Immature natural killer cell (primary cell): ENCODE results near the gene SLC22A3. TPM values are rescaled to one million over a fixed set of nuclear protein-coding genes. Genes with fewer than 3 reads are reported as not detected.
"Not testable (repeated sequence)": the region's sequence is repeated elsewhere in the genome, so short reads cannot be mapped to it uniquely, and the experiment has no call there.

Source experiments
- DNase-seq, 3 donors: peaks; one replicate each; pipeline ENCODE4 v3.0.0; 2022; ENCODE audit warnings: mixed read lengths in 1 of 3
- H3K27ac Mint-ChIP-seq, 6 donors: one replicate each; pipeline ENCODE4 v1.8.0; 2020; ENCODE audit warnings: mixed read lengths in 6 of 6, mild to moderate bottlenecking in 5 of 6, inconsistent platforms in 4 of 6, moderate library complexity in 3 of 6
- H3K27me3 Mint-ChIP-seq, 3 donors: one replicate each; pipeline ENCODE4 v1.8.0; 2020 to 2021; ENCODE audit warnings: low read depth in 3 of 3, mild to moderate bottlenecking in 3 of 3, mixed read lengths in 3 of 3, moderate library complexity in 3 of 3, inconsistent platforms in 1 of 3
- H3K36me3 Mint-ChIP-seq, 3 donors: one replicate each; pipeline ENCODE4 v1.8.0; 2020; ENCODE audit warnings: mixed read lengths in 3 of 3, inconsistent platforms in 2 of 3, mild to moderate bottlenecking in 2 of 3
- H3K4me1 Mint-ChIP-seq, 2 donors: one replicate each; pipeline ENCODE4 v1.8.0; 2020; ENCODE audit warnings: inconsistent platforms in 2 of 2, mild to moderate bottlenecking in 2 of 2, mixed read lengths in 2 of 2, moderate library complexity in 1 of 2
- H3K4me3 Mint-ChIP-seq, 5 donors: one replicate each; pipeline ENCODE4 v1.8.0; 2020; ENCODE audit warnings: mild to moderate bottlenecking in 5 of 5, mixed read lengths in 5 of 5, inconsistent platforms in 3 of 5, moderate library complexity in 3 of 5
- H3K9me3 Mint-ChIP-seq, 6 donors: one replicate each; pipeline ENCODE4 v1.8.0; 2020; ENCODE audit warnings: mild to moderate bottlenecking in 6 of 6, mixed read lengths in 6 of 6, inconsistent platforms in 4 of 6, moderate library complexity in 3 of 6
- polyA plus RNA-seq, 3 donors: library from polyadenylated mRNA; unstranded; fragments of 300-500 nt; fragmentation: Illumina TruSeq; gene quantifications; one replicate each; pipeline ENCODE4 v1.2.3, GENCODE V29; 2021

SLC22A3 gene, protein sequence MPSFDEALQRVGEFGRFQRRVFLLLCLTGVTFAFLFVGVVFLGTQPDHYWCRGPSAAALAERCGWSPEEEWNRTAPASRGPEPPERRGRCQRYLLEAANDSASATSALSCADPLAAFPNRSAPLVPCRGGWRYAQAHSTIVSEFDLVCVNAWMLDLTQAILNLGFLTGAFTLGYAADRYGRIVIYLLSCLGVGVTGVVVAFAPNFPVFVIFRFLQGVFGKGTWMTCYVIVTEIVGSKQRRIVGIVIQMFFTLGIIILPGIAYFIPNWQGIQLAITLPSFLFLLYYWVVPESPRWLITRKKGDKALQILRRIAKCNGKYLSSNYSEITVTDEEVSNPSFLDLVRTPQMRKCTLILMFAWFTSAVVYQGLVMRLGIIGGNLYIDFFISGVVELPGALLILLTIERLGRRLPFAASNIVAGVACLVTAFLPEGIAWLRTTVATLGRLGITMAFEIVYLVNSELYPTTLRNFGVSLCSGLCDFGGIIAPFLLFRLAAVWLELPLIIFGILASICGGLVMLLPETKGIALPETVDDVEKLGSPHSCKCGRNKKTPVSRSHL
- polyA plus RNA-seq = under 1 TPM in 1 of 3 donors, not detected in 2; 0.11 TPM

DNA sequence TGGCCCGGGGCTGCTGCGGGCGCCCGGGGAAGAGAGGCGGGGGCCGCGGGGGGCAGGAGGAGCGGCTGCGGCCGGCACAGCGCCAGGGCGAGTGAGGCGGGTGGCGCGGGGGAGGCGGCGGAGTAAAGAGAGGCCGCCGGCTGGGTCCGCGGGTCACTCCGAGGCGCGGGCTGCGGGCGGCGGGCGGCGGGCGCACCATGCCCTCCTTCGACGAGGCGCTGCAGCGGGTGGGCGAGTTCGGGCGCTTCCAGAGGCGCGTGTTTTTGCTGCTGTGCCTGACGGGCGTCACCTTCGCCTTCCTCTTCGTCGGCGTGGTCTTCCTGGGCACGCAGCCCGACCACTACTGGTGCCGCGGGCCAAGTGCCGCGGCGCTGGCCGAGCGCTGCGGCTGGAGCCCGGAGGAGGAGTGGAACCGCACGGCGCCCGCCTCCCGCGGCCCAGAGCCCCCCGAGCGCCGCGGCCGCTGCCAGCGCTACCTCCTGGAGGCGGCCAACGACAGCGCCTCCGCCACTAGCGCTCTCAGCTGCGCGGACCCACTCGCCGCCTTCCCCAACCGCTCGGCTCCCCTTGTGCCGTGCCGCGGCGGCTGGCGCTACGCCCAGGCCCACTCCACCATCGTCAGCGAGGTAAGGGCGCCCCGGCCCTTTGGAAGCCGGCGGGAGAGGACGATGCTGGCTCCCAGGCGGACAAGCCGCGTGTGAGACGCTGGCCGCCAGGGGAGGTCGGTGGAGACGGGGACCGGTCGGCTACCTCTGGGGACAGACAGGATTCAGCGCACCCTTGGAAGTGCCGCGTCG, at the start of gene SLC22A3:
TSS of gene SLC22A3 (plus strand) at position 156 of the 797 bp plus-strand sequence. CDS start at position 198, 42 bp downstream.
- H3K4me1 Mint-ChIP-seq = peaks cover 0 to 7% of the 10 kb centered on the region in 2 donors
- no peak for DNase-seq
- peaks cover 0 to 2% (median 0%) of the 10 kb centered on the region in 6 donors for H3K9me3 Mint-ChIP-seq
- H3K36me3 Mint-ChIP-seq = peaks cover 0 to 3% (median 0%) of the 10 kb centered on the region in 3 donors
- H3K4me3 Mint-ChIP-seq = peak within 1 kb of the TSS; percentile 33 to 75 (median 66)
- peaks cover 12 to 30% (median 22%) of the 10 kb centered on the region in 3 donors for H3K27me3 Mint-ChIP-seq
- no peak within 1 kb of the TSS for H3K27ac Mint-ChIP-seq

DNA sequence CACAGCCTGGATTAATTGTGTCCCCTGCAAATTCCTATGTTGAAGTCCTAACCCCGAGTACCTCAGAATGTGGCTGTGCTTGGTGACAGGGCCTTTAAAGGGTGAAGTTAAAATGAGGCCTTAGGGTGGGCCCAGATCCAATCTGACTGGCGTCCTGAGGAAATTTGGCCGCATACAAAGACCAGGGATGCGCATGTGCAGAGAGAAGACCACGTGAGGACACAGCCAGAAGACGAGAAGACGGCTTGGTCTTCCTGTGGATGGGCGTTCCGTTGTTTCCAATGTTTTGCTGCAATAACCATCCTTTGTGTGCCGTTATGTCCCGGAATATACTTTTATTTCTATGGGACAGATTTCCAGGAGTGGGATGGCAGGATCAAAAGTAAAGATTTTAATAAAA, 48.6 kb upstream of the SLC22A3 start:
- no peaks in the 10 kb centered on the region for H3K36me3 Mint-ChIP-seq
- no peak for DNase-seq
- H3K27me3 Mint-ChIP-seq = peaks cover 0 to 1% (median 0%) of the 10 kb centered on the region in 3 donors
- no peaks in the 10 kb centered on the region for H3K9me3 Mint-ChIP-seq
- H3K4me3 Mint-ChIP-seq = no peak overlapping the region
- H3K4me1 Mint-ChIP-seq = peaks cover 0 to 8% of the 10 kb centered on the region in 2 donors
- no peak overlapping the region for H3K27ac Mint-ChIP-seq

DNA sequence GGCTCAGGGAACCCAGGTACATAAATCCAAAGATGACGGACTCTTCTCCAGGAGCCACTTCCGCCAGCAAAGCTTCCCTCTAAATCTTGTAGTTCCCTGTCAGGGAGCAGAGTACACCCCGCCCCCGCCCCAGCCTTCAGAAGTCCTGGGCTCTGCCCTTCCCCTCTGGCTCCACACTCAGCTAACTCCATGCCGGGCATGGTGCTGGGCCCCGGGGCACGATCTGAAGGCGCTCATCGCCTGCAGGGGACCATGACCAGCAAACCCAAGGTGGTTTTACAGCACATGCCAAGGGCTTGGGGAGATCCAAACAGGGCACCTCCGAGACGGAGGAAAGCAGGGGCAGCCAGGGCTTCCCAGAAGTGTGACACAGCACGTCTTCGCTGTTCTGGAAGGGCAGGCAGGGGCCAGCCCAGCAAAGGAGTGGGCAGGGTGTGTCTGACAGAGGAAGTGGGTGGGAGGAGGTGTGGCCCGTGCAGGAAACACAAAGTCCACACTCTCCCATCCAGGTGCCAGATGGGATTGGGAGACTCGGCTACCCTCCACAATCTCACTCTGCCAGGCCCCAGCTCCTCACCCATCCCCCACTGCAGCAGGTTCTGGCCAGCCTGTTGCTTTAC, 48.0 kb upstream of the SLC22A3 start:
- Mint-ChIP-seq H3K4me1 (peaks cover 0 to 8% of the 10 kb centered on the region in 2 donors), H3K27me3 (peaks cover 0 to 1% (median 0%) of the 10 kb centered on the region in 3 donors), H3K36me3 (no peaks in the 10 kb centered on the region), H3K4me3 (no peak overlapping the region), H3K9me3 (no peaks in the 10 kb centered on the region), H3K27ac (no peak overlapping the region)
- DNase-seq = no peak

DNA sequence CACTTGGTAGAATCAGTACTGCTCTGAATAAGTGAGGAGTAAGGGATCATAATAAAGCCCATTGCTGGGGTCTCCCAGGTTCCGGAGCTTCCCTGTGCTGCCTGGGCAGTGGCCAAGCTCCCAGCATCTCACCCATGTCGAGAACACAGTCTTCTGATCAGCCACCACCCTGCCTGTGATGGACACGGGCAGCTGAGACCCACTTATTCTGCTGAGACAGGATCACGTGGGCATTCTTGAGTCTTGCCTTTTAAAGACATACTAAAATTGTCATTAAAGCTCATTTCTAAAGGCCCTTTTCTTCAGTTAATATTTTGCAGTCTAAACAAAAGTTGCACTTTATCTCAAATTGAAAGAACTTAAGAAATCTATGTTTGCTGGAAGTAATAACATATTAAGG, 46.8 kb upstream of the SLC22A3 start:
- peaks cover 0 to 2% (median 1%) of the 10 kb centered on the region in 3 donors for H3K27me3 Mint-ChIP-seq
- H3K36me3 Mint-ChIP-seq = no peaks in the 10 kb centered on the region
- H3K9me3 Mint-ChIP-seq = no peaks in the 10 kb centered on the region

DNA sequence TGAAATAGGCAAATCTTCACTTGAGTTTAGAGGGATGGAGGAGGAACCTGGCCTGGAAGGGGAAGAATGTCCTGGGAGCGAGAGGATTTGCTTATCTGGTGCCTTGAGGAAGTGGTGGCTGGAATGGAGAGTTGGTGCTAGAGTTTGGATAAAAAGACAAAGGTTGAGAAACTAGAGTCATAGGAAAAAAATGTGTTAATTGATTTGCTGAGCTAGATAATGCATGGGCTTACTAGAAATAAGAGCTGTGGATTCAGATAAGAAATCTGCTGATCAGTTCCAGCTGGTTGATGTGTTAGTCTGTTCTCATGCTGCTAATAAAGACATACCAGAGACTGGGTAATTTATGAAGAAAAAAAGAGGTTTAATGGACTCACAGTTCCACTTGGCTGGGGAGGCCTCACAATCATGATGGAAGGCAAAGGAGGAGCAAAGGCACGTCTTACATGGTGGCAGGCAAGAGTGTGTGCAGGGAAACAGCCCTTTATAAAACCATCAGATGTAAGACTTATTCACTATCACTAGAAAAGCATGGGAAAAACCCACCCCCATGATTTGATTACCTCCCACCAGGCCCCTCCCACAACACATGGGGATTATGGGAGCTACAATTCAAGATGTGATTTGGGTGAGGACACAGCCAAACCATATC, 45.6 kb upstream of the SLC22A3 start:
- not testable (repeated sequence) for H3K27ac Mint-ChIP-seq, DNase-seq, H3K36me3 Mint-ChIP-seq, H3K27me3 Mint-ChIP-seq, H3K9me3 Mint-ChIP-seq, H3K4me1 Mint-ChIP-seq, H3K4me3 Mint-ChIP-seq

More for the DNA sequence above, 46.8 kb upstream of the SLC22A3 start:
- peaks cover 0 to 8% of the 10 kb centered on the region in 2 donors for H3K4me1 Mint-ChIP-seq
- H3K4me3 Mint-ChIP-seq = no peak overlapping the region
- DNase-seq = no peak
- H3K27ac Mint-ChIP-seq = no peak overlapping the region

DNA sequence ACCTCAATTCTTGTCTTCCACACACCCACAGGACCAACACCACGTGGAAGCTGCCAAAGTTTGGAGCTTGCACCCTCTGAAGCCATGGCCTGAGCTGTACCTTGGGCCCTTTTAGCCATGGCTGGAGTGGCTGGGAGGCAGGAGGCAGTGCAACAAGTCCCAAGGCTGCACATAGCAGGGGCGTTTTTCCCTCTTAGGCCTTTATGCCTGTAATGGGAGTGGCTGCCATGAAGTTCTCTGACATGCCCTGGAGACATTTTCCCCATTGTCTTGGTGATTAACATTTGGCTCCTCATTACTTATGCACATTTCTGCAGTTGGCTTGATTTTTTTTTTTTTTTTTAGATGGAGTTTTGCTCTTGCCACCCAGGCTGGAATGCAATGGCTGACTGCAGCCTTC, 44.4 kb upstream of the SLC22A3 start:
- Mint-ChIP-seq H3K27ac (no peak overlapping the region), H3K27me3 (peaks cover 0 to 6% (median 2%) of the 10 kb centered on the region in 3 donors), H3K36me3 (no peaks in the 10 kb centered on the region), H3K9me3 (peaks cover 1 to 6% (median 3%) of the 10 kb centered on the region in 6 donors), H3K4me1 (peaks cover 0 to 3% of the 10 kb centered on the region in 2 donors), H3K4me3 (no peak overlapping the region)
- DNase-seq = no peak

DNA sequence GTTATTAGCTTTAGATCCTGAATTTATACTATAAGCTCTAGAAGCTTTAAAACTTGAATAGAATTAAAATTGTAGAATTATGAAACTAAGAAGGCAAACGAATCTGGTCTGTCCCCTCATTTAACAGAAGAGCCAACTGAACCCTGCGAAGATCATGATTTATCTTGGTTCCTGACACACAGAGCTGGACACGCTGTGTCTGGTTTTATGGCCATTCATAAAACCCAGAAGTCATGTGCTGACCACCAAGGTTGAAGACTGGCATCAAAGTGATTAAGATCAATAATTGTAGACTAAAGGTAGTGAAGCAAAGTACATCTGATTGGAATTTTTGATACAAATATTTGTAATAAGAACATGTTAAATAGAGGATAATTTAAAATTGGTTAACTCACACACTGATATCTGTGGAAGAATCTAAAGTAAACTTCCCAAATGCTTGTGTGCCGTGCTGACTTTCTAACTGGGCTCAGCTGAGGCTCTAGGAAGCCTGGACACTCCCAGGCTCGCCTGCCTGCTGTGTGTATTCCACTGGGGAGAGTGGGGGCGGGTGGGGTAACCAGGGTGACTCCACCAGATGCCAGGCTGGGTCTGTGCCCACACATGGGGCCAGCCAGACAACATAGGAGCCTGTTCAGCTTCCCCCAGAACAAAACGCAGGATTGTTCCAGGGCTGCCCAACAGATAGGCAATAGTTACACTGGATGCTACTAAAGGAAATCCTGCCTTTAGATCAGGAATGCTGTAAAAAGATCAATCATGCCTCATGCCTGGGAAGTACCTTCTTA, 42.1 kb upstream of the SLC22A3 start:
- Mint-ChIP-seq H3K4me1 (no peaks in the 10 kb centered on the region), H3K4me3 (no peak overlapping the region), H3K36me3 (peaks cover 2 to 3% (median 2%) of the 10 kb centered on the region in 3 donors), H3K9me3 (peaks cover 10 to 26% (median 22%) of the 10 kb centered on the region in 6 donors), H3K27ac (no peak overlapping the region), H3K27me3 (peaks cover under 1 to 9% (median 4%) of the 10 kb centered on the region in 3 donors)
- DNase-seq = no peak

DNA sequence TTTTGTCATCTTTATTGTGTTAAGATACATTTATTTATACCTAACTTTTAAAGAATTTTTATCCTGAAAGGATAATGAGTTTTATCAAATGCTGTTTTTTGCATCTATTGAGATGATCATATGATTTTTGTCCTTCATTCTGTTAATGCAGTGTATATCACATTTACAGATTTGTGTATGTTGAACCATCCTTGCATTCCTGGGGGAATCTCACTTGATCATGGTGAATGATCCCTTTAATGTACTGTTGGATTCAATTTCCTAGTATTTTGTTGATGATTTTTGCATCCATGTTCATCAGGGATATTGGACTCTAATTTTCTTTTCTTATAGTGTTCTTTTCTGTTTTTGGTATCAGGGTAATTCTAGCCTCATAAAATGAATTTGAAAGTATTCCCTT, 38.5 kb upstream of the SLC22A3 start:
- Mint-ChIP-seq H3K36me3 (peaks cover 3 to 18% (median 13%) of the 10 kb centered on the region in 3 donors), H3K27me3 (peaks cover 3 to 13% (median 12%) of the 10 kb centered on the region in 3 donors), H3K4me1 (no peaks in the 10 kb centered on the region), H3K27ac (no peak overlapping the region), H3K4me3 (no peak overlapping the region), H3K9me3 (peaks cover 20 to 56% (median 47%) of the 10 kb centered on the region in 6 donors)
- DNase-seq = no peak

DNA sequence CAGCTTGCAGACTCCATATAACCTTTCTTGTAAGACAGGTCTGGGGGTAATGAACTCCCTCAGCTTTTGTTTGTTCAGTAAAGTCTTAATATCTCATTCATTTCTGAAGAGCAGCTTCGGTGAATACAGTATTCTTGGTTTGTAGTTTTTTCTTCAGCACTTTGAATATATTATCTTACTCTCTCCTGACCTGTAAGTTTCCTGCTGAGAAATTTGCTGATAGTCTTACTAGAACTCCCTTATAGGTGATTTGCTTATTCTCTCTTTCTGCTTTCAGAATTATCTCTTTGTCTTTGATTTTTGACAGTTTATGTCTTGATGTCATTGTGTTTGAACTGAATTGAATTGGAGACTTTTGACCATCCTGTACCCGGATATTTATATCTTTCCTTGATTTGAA, 35.3 kb upstream of the SLC22A3 start:
- Mint-ChIP-seq H3K9me3 (peaks cover 20 to 56% (median 44%) of the 10 kb centered on the region in 6 donors), H3K4me1 (no peaks in the 10 kb centered on the region), H3K4me3 (no peak overlapping the region), H3K27me3 (peaks cover 3 to 9% (median 8%) of the 10 kb centered on the region in 3 donors), H3K36me3 (peaks cover 3 to 18% (median 13%) of the 10 kb centered on the region in 3 donors), H3K27ac (no peak overlapping the region)
- no peak for DNase-seq

DNA sequence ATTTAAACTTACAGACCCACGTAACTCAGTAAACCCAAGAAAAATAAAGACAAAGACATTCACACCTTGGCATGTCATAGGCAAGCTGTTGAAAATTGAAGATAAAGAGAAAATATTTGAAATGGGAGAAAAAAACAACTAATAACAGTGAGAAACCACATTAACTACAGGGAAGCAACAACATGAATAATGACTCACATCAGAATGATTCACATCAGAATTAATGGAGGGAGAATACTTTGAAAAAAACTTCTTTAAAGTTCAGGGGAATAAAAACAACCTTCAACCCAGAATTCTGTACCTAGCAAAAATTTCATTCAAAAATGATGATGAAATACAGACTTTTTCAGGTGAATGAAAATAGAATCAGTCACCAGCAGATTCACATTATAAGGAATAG, 32.9 kb upstream of the SLC22A3 start:
- no peak for DNase-seq
- Mint-ChIP-seq H3K27me3 (peaks cover 5 to 14% (median 5%) of the 10 kb centered on the region in 3 donors), H3K27ac (no peak overlapping the region), H3K4me3 (no peak overlapping the region), H3K36me3 (peaks cover 0 to 18% (median 13%) of the 10 kb centered on the region in 3 donors), H3K9me3 (peaks cover 13 to 38% (median 29%) of the 10 kb centered on the region in 6 donors), H3K4me1 (no peaks in the 10 kb centered on the region)

DNA sequence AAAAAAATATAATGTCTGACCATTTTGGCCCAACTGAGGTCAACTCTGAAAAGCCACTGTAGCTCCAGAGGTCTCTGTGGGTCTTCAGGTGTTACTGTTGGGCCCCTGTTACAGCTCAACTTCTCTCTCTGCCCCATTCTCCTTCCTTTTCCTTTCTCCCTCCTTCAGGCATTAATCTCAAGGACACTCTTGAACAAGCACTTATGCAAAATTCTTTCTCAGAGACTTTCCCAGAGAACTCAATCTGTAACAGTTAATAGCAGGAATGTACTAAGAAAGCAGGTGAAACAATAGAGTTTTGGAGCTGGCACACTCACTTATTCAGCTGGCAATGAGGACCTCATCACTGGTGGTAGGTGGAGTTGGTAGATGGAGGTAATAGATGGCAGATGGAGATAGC, 31.9 kb upstream of the SLC22A3 start:
- Mint-ChIP-seq H3K4me3 (no peak overlapping the region), H3K9me3 (peaks cover 8 to 30% (median 21%) of the 10 kb centered on the region in 6 donors), H3K36me3 (peaks cover 0 to 15% (median 10%) of the 10 kb centered on the region in 3 donors), H3K27ac (no peak overlapping the region), H3K4me1 (no peaks in the 10 kb centered on the region), H3K27me3 (peaks cover 4 to 11% (median 5%) of the 10 kb centered on the region in 3 donors)
- DNase-seq = no peak

DNA sequence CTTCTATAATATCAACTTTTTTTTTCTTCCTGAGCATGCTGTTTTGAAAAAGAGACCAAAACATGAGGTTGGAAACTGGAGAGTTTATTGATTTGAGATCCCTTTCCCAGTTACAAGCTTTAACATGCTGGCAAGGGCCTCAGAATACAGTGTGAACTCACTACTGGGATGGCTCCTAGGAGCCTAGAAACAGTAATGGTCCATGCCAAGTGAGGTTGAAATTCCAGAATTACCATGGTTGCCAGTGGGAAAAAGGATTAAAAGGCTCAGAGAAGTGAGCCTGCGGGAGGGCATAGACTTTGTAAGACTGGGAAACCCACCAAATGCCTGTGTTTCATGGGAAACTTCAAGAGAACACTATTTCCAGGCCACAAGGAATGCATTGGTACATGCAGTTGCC, 28.9 kb upstream of the SLC22A3 start:
- H3K4me3 Mint-ChIP-seq = no peak overlapping the region
- DNase-seq = no peak
- H3K4me1 Mint-ChIP-seq = no peaks in the 10 kb centered on the region
- H3K27ac Mint-ChIP-seq = no peak overlapping the region
- H3K9me3 Mint-ChIP-seq = peaks cover 0 to 7% (median 2%) of the 10 kb centered on the region in 6 donors
- peaks cover 0 to 4% (median 2%) of the 10 kb centered on the region in 3 donors for H3K27me3 Mint-ChIP-seq
- peaks cover 0 to 3% (median under 1%) of the 10 kb centered on the region in 3 donors for H3K36me3 Mint-ChIP-seq
